ENCODE results near the gene EEF1AKMT2.
"Not testable (repeated sequence)": the region's sequence is repeated elsewhere in the genome, so short reads cannot be mapped to it uniquely, and the experiment has no call there.

Gene EEF1AKMT2

GRCh38 chr10:124791547-124792348, at the start of gene EEF1AKMT2:
TSS of gene EEF1AKMT2 (minus strand) at chr10:124791887. CDS start at chr10:124791833, 54 bp downstream.
- in situ Hi-C loops (cut with MboI; ENCODE audit: low sequenced_read_pairs): no loop called here

DNA sequence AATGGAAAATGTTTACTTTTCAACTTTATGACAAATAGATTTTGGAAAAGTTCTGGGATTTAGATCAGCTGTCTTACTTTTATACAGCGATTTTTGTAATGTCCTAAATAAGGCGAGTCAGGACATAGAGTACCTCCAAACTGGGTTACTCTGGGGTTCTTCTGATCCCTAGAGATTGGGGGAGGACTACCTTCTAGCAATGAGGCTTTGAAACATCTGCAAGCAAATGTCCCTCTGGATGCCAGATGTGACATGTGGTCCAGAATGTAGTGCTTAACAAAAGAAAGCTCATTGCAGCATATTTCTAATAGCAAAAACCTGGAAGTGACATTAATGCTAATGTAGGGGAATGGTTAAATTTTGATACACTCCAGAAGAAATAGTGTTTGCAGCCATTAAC, 46.0 kb upstream of the EEF1AKMT2 start:
- in situ Hi-C loops (cut with MboI; ENCODE audit: low sequenced_read_pairs): no loop called here

- in situ Hi-C loops (cut with MboI; ENCODE audit: low sequenced_read_pairs): no loop called here
Measured at GRCh38 chr10:124831116-124831515, 39.4 kb upstream of the EEF1AKMT2 start.

DNA sequence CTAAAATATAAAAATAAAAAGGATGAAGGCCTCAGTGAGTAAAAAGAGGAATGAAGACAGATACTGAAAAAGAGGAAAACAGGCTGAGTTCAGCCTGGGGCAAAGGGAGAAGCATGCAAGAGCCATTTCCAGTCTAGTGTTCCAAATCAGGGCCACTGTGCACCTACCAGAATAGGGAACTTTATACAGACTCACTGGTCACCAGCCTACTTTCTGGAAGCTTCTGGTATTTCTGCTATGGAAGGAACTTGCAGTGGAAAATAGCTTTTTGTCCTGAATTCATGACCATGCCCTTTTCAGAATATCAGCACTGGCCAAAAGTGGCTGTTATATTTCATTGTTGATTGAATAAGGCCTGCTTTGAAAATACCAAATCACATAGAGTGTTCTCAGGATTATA, 38.8 kb upstream of the EEF1AKMT2 start:
- in situ Hi-C loops (cut with MboI; ENCODE audit: low sequenced_read_pairs): no loop called here

GRCh38 chr10:124829447-124830115, 37.9 kb upstream of the EEF1AKMT2 start:
- in situ Hi-C loops (cut with MboI; ENCODE audit: low sequenced_read_pairs): loop anchor here (10.0 kb wide), 1 partner anchor 295 kb away; no protein-coding TSS in a partner anchor

- in situ Hi-C loops (cut with MboI; ENCODE audit: low sequenced_read_pairs): loop anchor here (10.0 kb wide), 1 partner anchor 293 kb away; no protein-coding TSS in a partner anchor
Measured at GRCh38 chr10:124827474-124827873, 35.8 kb upstream of the EEF1AKMT2 start.

DNA sequence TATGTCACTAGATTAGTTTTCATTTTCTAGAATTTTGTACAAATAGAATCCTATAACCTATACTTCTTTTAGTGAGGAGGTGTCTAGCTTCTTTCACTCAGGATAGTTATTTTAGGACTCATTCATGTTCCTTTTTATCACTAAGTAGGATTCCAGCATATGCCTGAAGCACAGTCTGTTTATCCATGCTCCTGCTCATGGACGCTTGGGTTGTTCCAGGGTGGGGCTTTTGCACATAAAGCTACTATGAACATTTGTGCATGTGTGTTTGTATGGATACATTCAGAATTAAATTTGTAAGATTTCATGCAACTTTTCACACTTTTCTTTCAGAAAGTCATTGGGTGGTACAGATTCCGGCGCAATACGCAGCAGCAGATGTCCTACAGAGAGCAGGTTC, 34.6 kb upstream of the EEF1AKMT2 start:
- in situ Hi-C loops (cut with MboI; ENCODE audit: low sequenced_read_pairs): loop anchor here (10.0 kb wide), 1 partner anchor 291 kb away; no protein-coding TSS in a partner anchor

GRCh38 chr10:124825702-124826101, 34.0 kb upstream of the EEF1AKMT2 start:
- in situ Hi-C loops (cut with MboI; ENCODE audit: low sequenced_read_pairs): loop anchor here (10.0 kb wide), 1 partner anchor 291 kb away; no protein-coding TSS in a partner anchor

- in situ Hi-C loops (cut with MboI; ENCODE audit: low sequenced_read_pairs): loop anchor here (10.0 kb wide), 1 partner anchor 290 kb away; no protein-coding TSS in a partner anchor
Measured at GRCh38 chr10:124824932-124825331, 33.2 kb upstream of the EEF1AKMT2 start.

DNA sequence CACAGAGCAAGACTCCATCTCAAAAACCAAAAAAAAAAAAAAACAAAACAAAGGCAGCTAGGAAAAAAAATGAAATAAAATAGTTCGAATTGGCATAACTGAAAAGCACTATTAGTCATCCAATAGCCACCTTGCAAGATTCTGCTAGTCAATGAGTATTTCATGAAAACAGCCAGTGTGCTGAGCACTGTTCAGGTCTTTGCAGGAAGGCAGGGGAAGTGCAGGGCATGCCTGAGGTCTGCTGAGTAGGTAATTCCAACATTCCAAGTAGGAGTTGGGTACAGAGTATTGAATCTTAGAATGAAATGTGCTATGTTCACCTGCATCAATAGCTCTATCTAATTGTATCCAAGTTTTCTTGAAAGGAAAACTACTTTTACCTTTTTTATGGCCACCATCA, 32.8 kb upstream of the EEF1AKMT2 start:
- in situ Hi-C loops (cut with MboI; ENCODE audit: low sequenced_read_pairs): loop anchor here (10.0 kb wide), 1 partner anchor 290 kb away; no protein-coding TSS in a partner anchor

GRCh38 chr10:124821520-124821919, 29.8 kb upstream of the EEF1AKMT2 start:
- in situ Hi-C loops (cut with MboI; ENCODE audit: low sequenced_read_pairs): loop anchor here (10.0 kb wide), 1 partner anchor 287 kb away; no protein-coding TSS in a partner anchor

- in situ Hi-C loops (cut with MboI; ENCODE audit: low sequenced_read_pairs): loop anchor here (10.0 kb wide), 1 partner anchor 285 kb away; no protein-coding TSS in a partner anchor
Measured at GRCh38 chr10:124820121-124820520, 28.4 kb upstream of the EEF1AKMT2 start.

DNA sequence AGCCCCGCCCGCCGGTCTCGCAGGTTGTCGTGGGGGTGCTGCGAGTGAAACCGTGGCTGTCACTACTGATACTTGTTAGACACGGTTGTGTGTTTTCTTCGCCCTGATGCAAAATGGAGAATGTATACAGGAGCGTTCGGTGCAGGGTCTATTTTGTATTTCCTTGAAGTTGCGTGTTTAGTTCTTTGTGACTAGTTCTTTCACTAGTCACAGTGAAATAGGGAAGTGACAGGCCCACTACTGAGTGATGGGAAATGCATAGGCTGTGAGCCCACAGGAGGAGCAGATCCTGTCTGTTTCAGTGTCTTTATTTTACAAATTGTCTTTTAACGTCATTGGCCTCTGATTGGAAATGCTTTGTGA, 10.6 kb upstream of the EEF1AKMT2 start:
- in situ Hi-C loops (cut with MboI; ENCODE audit: low sequenced_read_pairs): no loop called here

- in situ Hi-C loops (cut with MboI; ENCODE audit: low sequenced_read_pairs): no loop called here
Measured at GRCh38 chr10:124799211-124799610, 7.5 kb upstream of the EEF1AKMT2 start.

DNA sequence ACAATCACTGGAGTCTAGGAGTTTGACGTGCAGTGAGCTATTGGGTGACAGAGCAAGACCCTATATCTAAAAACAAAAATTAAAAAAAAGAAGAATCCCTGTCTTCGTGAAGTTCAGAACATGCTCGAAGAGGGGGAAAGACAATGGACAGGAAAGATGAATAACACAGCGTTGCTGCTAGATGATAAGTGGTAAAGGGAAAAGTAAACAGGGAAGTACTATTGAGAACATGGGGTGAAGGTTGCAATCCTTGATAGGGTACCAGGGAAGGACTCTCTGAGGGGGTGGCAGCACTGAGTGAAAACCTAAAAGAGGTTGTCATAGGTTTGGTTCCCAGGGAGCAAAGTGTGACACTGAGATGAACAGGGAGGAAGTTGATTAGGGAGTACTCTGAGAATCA, 7.1 kb upstream of the EEF1AKMT2 start:
- in situ Hi-C loops (cut with MboI; ENCODE audit: low sequenced_read_pairs): no loop called here

GRCh38 chr10:124798364-124798763, 6.7 kb upstream of the EEF1AKMT2 start:
- in situ Hi-C loops (cut with MboI; ENCODE audit: low sequenced_read_pairs): no loop called here

DNA sequence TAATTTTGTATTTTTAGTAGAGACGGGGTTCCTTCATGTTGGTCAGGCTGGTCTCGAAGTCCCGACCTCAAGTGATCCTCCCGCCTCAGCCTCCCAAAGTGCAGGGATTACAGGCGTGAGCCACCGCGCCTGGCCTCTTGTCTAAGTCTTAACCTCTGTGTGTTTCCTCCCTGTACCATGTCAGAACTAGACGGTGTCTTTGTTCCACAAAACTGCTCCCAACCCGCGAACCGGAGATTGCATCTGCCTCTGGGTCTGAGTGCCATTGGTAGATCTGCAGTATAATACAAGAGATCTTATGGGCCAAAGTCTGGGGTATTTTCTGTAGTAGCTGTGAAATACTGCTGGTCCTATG, 1.3 kb upstream of the EEF1AKMT2 start:
- in situ Hi-C loops (cut with MboI; ENCODE audit: low sequenced_read_pairs): no loop called here

GRCh38 chr10:124782900-124783299, 8.8 kb downstream of the EEF1AKMT2 start:
- in situ Hi-C loops (cut with MboI; ENCODE audit: low sequenced_read_pairs): not testable (repeated sequence)

GRCh38 chr10:124768791-124769190, 22.9 kb downstream of the EEF1AKMT2 start:
- in situ Hi-C loops (cut with MboI; ENCODE audit: low sequenced_read_pairs): no loop called here

DNA sequence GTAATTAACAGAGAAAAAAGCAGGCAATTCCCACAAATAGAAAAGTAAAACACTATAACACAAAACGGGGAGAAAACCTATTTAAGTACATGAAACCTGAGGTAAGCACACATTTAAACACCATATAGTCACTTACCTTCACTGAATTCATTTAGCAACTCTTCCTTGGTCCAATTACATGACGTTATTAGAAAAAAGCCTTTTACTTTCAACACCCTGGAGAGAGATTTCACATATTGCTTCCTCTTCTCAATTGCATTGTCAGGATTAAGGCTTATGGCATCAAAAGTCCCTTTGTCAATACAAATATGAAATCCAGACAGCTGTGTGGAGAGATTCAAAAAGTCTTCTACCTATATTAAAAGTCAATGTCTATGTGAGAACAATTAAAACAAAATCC, 26.4 kb downstream of the EEF1AKMT2 start:
- in situ Hi-C loops (cut with MboI; ENCODE audit: low sequenced_read_pairs): no loop called here

GRCh38 chr10:124763267-124763666, 28.4 kb downstream of the EEF1AKMT2 start:
- in situ Hi-C loops (cut with MboI; ENCODE audit: low sequenced_read_pairs): no loop called here

GRCh38 chr10:124762281-124762680, 29.4 kb downstream of the EEF1AKMT2 start:
- in situ Hi-C loops (cut with MboI; ENCODE audit: low sequenced_read_pairs): no loop called here

Measured in HL-60/S4 treated with retinoic acid at 250 ng/mL for 4 days and 3 days (cell line).